D721Med (cell line): ENCODE measurements around the gene LDLRAD3.

Experiments
- DNase-seq: peaks from one replicate; pipeline ENCODE4 v3.0.0; 2011; ENCODE audit warnings: low spot score; ENCODE audit not compliant: insufficient read length
- FAIRE-seq: peaks from 2 replicates; lab custom pipeline; 2011; peaks lifted over from hg19 to GRCh38; lab: Jason Lieb, UNC
- TF ChIP-seq, protein P1 (sequence below): IDR thresholded peaks from 2 replicates; pipeline ENCODE4 v1.5.1; 2012; ENCODE audit warnings: mild to moderate bottlenecking, control low read depth; ENCODE audit not compliant: insufficient read depth; ENCODE audit errors: missing control alignments

The LDLRAD3 gene

DNA sequence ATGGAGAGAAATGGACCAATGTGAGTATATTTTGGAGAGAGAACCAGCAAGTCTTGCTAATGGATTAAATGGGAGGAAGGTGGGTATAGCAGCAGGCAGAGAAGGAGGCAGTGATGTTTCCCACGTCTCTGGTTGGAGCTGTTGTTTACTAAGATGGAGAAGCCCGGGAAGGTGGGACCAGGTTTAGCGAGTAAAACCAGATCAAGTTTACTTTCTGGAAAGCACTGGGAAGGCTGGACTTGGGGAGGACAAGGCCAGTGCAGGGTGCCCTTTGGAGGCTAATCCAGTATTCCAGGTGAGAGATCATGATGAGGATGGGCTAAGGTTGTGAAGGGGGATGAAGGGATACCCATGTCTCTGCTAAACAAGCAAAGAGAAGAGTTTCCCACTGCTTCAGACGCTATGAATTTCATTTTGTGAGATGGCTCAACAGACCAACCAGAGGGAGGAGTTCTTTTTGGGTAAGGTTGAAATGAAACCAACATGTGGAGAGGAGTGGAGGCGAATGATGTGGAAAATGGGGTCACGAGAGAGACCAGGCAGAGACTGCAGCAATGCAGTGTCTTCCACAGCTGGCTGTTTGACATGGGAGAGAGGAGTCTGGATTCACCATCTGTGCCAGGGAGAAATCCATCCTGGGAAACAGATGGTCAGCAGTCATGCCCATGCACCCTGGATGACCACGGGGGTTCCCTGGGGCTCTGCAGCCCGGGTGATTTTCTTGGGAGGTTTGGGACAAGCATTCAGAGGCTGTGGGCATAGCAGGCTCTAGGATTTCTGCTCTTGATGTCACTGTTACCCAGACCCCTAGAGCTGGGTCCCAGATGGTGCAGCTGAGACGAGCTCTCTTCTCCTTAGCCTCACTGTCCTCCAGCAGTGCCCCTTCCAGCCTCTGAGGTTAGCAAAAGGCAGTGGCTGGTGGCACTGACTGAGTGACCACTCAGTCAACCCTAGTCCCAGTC lies 320.4 kb downstream of the LDLRAD3 start:
- no peak for FAIRE-seq
- TF ChIP-seq, protein P1, sequence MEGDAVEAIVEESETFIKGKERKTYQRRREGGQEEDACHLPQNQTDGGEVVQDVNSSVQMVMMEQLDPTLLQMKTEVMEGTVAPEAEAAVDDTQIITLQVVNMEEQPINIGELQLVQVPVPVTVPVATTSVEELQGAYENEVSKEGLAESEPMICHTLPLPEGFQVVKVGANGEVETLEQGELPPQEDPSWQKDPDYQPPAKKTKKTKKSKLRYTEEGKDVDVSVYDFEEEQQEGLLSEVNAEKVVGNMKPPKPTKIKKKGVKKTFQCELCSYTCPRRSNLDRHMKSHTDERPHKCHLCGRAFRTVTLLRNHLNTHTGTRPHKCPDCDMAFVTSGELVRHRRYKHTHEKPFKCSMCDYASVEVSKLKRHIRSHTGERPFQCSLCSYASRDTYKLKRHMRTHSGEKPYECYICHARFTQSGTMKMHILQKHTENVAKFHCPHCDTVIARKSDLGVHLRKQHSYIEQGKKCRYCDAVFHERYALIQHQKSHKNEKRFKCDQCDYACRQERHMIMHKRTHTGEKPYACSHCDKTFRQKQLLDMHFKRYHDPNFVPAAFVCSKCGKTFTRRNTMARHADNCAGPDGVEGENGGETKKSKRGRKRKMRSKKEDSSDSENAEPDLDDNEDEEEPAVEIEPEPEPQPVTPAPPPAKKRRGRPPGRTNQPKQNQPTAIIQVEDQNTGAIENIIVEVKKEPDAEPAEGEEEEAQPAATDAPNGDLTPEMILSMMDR, result no peak
- DNase-seq, result no peak

- FAIRE-seq, result no peak
- DNase-seq, result no peak
- TF ChIP-seq, protein P1, result no peak
Measured at GRCh38 chr11:36264973-36265344, 321.1 kb downstream of the LDLRAD3 start.

DNA sequence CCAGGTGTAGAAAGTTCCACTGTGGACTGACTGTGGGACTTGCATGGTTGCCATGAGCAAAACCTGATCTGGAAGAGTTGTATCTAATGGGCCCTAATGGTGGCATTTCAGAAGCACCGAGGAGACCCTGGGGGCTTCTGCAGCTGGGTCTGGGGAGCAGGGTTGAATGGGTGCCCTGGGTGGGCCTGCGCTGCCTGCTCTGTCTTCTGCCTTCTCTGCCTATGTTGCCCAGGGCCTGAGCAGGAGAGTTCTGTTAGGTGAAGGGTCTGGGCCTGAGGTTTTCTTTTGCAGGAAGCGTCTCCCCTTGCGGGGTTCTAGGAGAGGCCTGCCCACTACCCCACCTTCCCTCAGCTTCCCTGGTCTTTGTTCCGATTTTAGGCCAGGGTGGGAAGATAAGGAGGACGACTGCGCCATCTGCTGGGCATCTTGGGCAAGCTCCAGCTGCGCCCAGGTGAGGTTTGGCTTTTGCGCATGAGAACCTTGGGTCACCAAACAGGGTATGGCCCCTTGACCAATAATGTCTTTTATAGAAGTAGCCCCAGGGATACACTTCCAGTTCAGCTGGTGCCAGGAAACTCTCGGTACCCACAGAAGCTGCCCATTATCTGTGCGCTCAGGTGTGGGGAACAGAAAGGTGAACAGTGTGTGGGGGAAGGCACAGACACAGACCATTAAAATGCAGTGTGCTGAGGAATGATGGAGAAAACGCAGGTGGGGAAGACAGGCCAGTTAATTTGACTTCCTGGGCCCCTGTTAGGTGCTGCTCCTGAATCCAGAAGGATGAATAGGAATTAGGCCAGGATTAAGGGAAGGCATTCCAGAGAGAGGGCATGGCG lies 322.1 kb downstream of the LDLRAD3 start:
- no peak for FAIRE-seq
- TF ChIP-seq, protein P1, result peak; percentile 92

DNA sequence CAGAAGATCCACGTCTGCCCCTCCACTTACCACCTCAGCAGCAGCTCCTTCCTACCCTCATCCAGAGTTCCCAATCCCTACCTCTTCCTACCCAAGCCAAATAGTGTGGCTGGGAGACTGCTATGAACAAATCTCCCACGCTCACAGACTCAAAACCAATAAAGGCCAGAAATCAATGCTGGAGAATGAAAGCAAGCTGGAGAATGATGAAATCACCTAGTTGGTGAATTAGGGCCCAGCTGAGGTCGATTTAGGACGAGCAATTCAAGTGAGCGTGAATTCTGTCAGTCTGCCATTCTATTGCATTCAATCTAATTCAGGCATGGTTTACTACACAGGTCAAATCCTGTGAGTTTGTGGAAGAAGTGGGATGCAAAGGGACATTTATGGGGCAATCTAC lies 322.9 kb downstream of the LDLRAD3 start:
- FAIRE-seq, result no peak
- TF ChIP-seq, protein P1, result no peak
- DNase-seq, result no peak

More for the DNA sequence above, 322.1 kb downstream of the LDLRAD3 start:
- DNase-seq, result peak; percentile 46

DNA sequence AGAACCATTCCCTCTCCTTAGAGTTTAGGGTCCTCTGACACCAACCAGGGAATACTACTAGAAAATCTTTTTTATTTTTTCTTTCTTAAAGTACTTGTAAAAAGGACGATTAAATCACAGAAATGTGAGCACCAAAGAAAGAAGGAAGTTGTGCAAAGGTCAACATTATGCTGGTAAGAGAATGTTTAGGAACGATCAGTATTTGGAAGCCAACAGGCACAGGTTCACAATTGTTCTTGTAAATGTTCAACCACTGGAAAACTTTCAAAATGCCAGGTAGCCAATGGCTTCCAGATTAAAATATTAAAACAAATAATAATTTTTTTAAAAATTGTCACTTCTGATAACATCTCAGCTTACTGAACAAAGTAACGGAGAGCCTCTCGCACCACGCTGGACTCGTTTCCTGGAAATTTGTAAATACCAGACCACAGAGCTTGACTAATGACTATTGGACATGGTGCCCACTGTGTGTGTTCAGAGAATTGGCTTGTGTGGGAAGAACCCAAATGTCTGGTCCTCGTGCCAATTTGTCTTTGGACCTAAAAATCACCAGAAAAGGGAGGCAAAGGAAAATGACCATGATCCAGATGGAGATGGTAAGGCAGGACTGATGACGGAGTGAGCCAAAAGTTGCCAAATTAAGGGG lies 324.6 kb downstream of the LDLRAD3 start:
- no peak for FAIRE-seq
- no peak for DNase-seq
- TF ChIP-seq, protein P1, result no peak

- TF ChIP-seq, protein P1, result no peak
- FAIRE-seq (no peak), DNase-seq (no peak)
Measured at GRCh38 chr11:36270701-36271100, 326.8 kb downstream of the LDLRAD3 start.
